Endothelial cell of umbilical vein (primary cell): ENCODE results near the gene RPS5. TPM values are rescaled to one million over a fixed set of nuclear protein-coding genes. Genes with fewer than 3 reads are reported as not detected.
"Not testable (repeated sequence)": the region's sequence is repeated elsewhere in the genome, so short reads cannot be mapped to it uniquely, and the experiment has no call there.

Experiments
- BruUV-seq: library from RNA; stranded (reverse); fragments of 400-500 nt; replicated peaks from 2 replicates; lab custom pipeline; 2021; lab: Mats Ljungman, UMichigan
- CTCF ChIA-PET: fragments of 300-600, 350-600 bp; sonication (Branson Sonifier 250); formaldehyde crosslinking; loops from one replicate; lab custom pipeline; 2021; ENCODE audit warnings: antibody characterized with exemption, inconsistent platforms; lab: Charles Lee
- POLR2A ChIA-PET: fragments of 300-600, 350-600 bp; sonication (Branson Sonifier 250); formaldehyde crosslinking; loops from one replicate; lab custom pipeline; 2021; ENCODE audit warnings: antibody characterized with exemption, inconsistent platforms; lab: Charles Lee
- DNase-seq: peaks from one replicate; pipeline ENCODE4 v3.0.0-alpha.2; 2011; ENCODE audit warnings: low read depth, low spot score
- FAIRE-seq: peaks from 2 replicates; lab custom pipeline; 2011; peaks lifted over from hg19 to GRCh38; lab: Jason Lieb, UNC
- H2AFZ ChIP-seq: 2 replicates; pipeline ENCODE4 v1.6.0; 2012; ENCODE audit warnings: low read depth, low read length, control low read depth, inconsistent platforms
- H3K27ac ChIP-seq: 2 replicates; pipeline ENCODE4 v1.5.1; 2011; ENCODE audit warnings: low read depth, mild to moderate bottlenecking, control low read depth, low read length, moderate library complexity; ENCODE audit not compliant: insufficient read depth
- H3K27me3 ChIP-seq, 2 experiments: 2 replicates each; pipeline versions ENCODE4 v1.6.0 to v1.6.1; 2011; ENCODE audit warnings: low read length in 2 of 2, mixed read lengths in 1 of 2; ENCODE audit not compliant: control insufficient read depth in 2 of 2, insufficient read depth in 2 of 2
- H3K36me3 ChIP-seq, 2 experiments: 2 replicates in 1 of 2; 3 replicates in 1 of 2; pipeline ENCODE4 v1.5.1; 2011; ENCODE audit warnings: low read length in 2 of 2, mild to moderate bottlenecking in 1 of 2, moderate library complexity in 1 of 2; ENCODE audit not compliant: control insufficient read depth in 2 of 2, insufficient read depth in 2 of 2; ENCODE audit errors: extremely low read depth in 1 of 2
- H3K4me1 ChIP-seq: 3 replicates; pipeline ENCODE4 v1.5.1; 2011; ENCODE audit warnings: mild to moderate bottlenecking, low read length; ENCODE audit not compliant: control insufficient read depth, insufficient read depth; ENCODE audit errors: extremely low read depth
- H3K4me2 ChIP-seq: 2 replicates; pipeline ENCODE4 v1.6.1; 2011; ENCODE audit warnings: low read length, control low read depth, mixed read lengths; ENCODE audit not compliant: insufficient read depth
- H3K4me3 ChIP-seq, 3 experiments: fragments of 200-600 bp in 1 of 3; sonication (generic), shearing (Covaris generic) in 1 of 3; replicated peaks in 1 of 3; 2 replicates each; pipeline ENCODE4 v1.5.1; 2011 to 2016; ENCODE audit warnings: control low read depth in 3 of 3, low read length in 3 of 3, mild to moderate bottlenecking in 2 of 3, inconsistent platforms in 1 of 3, low read depth in 1 of 3, moderate library complexity in 1 of 3; ENCODE audit not compliant: insufficient read depth in 1 of 3
- H3K79me2 ChIP-seq: 2 replicates; pipeline ENCODE4 v1.6.0; 2012; ENCODE audit warnings: low read length, inconsistent platforms; ENCODE audit not compliant: control insufficient read depth, insufficient read depth
- H3K9ac ChIP-seq: replicated peaks from 2 replicates; pipeline ENCODE3; 2011; ENCODE audit warnings: low read length, control low read depth; ENCODE audit not compliant: insufficient read depth; ENCODE audit errors: extremely low read depth
- H3K9me1 ChIP-seq: replicated peaks from 3 replicates; pipeline ENCODE4 v1.6.0; 2011; ENCODE audit warnings: mild to moderate bottlenecking, low read length; ENCODE audit not compliant: control insufficient read depth, insufficient read depth; ENCODE audit errors: extremely low read depth
- H3K9me3 ChIP-seq: replicated peaks from 2 replicates; pipeline ENCODE4 v1.5.1; 2012; ENCODE audit warnings: low read length, inconsistent platforms; ENCODE audit not compliant: control insufficient read depth, insufficient read depth
- H4K20me1 ChIP-seq: replicated peaks from 2 replicates; pipeline ENCODE3; 2011; ENCODE audit warnings: mild to moderate bottlenecking, low read length; ENCODE audit not compliant: control insufficient read depth, insufficient read depth; ENCODE audit errors: extremely low read depth
- CTCF ChIP-seq, 2 donors: IDR thresholded peaks; 1 replicate in 1 of 2; 2 replicates in 1 of 2; pipeline ENCODE4 v1.5.1; 2011; ENCODE audit warnings: low read length in 2 of 2, mild to moderate bottlenecking in 2 of 2, moderate library complexity in 2 of 2, control low read depth in 1 of 2, inconsistent platforms in 1 of 2, low read depth in 1 of 2; ENCODE audit not compliant: insufficient read depth in 1 of 2; ENCODE audit errors: extremely low read depth in 1 of 2
- EZH2 ChIP-seq: IDR thresholded peaks from 2 replicates; pipeline ENCODE4 v1.6.1; 2012; ENCODE audit warnings: borderline replicate concordance, low read depth, mild to moderate bottlenecking, moderate library complexity, low read length, inconsistent platforms; ENCODE audit not compliant: severe bottlenecking
- FOS ChIP-seq: IDR thresholded peaks from 2 replicates; pipeline ENCODE4 v1.6.1; 2011; ENCODE audit warnings: mild to moderate bottlenecking, low read length, moderate library complexity, borderline replicate concordance; ENCODE audit not compliant: insufficient read depth
- GATA2 ChIP-seq: IDR thresholded peaks from 2 replicates; pipeline ENCODE4 v1.7.0; 2011; ENCODE audit warnings: low read depth, mild to moderate bottlenecking, moderate library complexity, mixed read lengths, low read length; ENCODE audit not compliant: insufficient read length, insufficient read depth
- JUN ChIP-seq: IDR thresholded peaks from 2 replicates; pipeline ENCODE4 v1.6.1; 2011; ENCODE audit warnings: borderline replicate concordance, low read depth; ENCODE audit not compliant: insufficient read length, insufficient read depth
- MAX ChIP-seq: IDR thresholded peaks from 2 replicates; pipeline ENCODE4 v1.6.1; 2011; ENCODE audit not compliant: insufficient read depth, insufficient read length
- MYC ChIP-seq: IDR thresholded peaks from one replicate; pipeline ENCODE4 v1.6.1; 2011; ENCODE audit warnings: mild to moderate bottlenecking, low read depth, low read length
- POLR2A ChIP-seq: IDR thresholded peaks from 2 replicates; pipeline ENCODE4 v1.6.1; 2012; ENCODE audit warnings: low read depth, mild to moderate bottlenecking, control low read depth, low read length
- POLR2AphosphoS5 ChIP-seq: IDR thresholded peaks from 2 replicates; pipeline ENCODE4 v1.6.1; 2012; ENCODE audit warnings: low read depth, mild to moderate bottlenecking, control low read depth, low read length, moderate library complexity; ENCODE audit not compliant: insufficient read depth
- dilution Hi-C: fragments of 300-500 bp; cut with MboI; formaldehyde crosslinking; loops from one replicate; pipeline ENCODE4 v1.15.0; 2019; ENCODE audit warnings: low sequenced_read_pairs; ENCODE audit not compliant: extremely low pct_ligation_motif_present
- intact Hi-C: fragments of 100-400 bp; cut with micrococcal nuclease; formaldehyde crosslinking; loops from one replicate; pipeline ENCODE4 v1.10.0; 2022
- polyA plus RNA-seq, 4 experiments: library from polyadenylated mRNA; depleted of rRNA in 3 of 4; stranded (reverse) in 3 of 4; unstranded in 1 of 4; fragments of >200 nt; gene quantifications; 2 replicates each; pipeline versions ENCODE4 v1.2.1 to v1.2.3, GENCODE V29; 2011 to 2012; ENCODE audit warnings: missing spikeins in 1 of 4
- total RNA-seq: library from RNA; stranded (reverse); gene quantifications from 2 replicates; pipeline ENCODE4 v1.2.3, GENCODE V29; 2021

RPS5 gene
- total and polyA plus RNA-seq, 2 donors (not counting 3 experiments of a cell fraction or from before 2014, with no cell fraction given) = 993 to 3,430 TPM

DNA sequence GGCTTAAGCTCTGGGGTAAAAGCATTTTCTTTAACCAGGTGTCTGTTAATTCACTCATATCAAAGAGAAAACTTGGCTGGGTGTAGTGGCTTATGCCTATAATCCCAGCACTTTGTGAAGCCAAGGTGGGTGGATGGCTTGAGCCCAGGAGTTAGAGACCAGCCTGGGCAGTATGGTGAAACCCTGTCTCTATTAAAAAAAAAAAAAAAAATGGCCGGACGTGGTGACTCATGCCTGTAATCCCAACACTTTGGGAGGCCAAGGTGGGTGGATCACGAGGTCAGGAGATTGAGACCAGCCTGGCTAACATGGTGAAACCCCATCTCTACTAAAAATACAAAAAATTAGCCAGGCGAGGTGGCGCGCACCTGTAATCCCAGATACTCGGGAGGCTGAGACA, 10.3 kb upstream of the RPS5 start:
- BruUV-seq, H2AFZ ChIP-seq, DNase-seq, CTCF ChIA-PET, H3K79me2 ChIP-seq, intact Hi-C loops, POLR2A ChIA-PET, H3K36me3 ChIP-seq, H3K4me1 ChIP-seq, H4K20me1 ChIP-seq, dilution Hi-C loops, H3K27ac ChIP-seq, H3K9me3 ChIP-seq, H3K9ac ChIP-seq, H3K4me3 ChIP-seq, H3K27me3 ChIP-seq, H3K4me2 ChIP-seq, H3K9me1 ChIP-seq: not testable (repeated sequence)
- peak; percentile 8 for FAIRE-seq

DNA sequence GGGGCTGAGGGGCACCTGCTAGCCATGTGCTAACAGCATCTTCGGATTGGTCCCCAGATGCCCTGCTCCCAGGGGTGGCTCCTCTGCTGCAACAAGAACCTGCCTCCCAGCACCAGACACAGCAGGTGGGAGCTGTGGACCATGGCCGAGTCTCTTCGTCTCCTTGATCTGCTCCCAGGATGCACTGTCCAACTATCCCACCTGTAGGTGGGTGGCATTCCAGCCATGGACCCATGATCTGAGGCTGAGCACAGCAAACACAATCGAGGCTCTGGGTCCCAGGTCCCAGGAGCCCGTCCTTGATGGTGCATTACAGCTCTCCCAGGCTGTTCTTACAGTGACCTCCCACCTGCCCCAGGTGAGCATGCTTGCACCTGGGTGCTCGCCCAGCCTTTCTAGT, 7.8 kb upstream of the RPS5 start:
- no TSS peak for BruUV-seq
- Histone ChIP-seq H4K20me1 (no peaks in the 10 kb centered on the region), H3K4me2 (no peak overlapping the region), H3K27ac (no peak overlapping the region), H3K79me2 (no peaks in the 10 kb centered on the region), H3K36me3 (no peaks in the 10 kb centered on the region), H3K9me1 (no peaks in the 10 kb centered on the region), H3K9ac (no peak overlapping the region), H3K27me3 (no peaks in the 10 kb centered on the region), H3K4me1 (peaks cover 7% of the 10 kb centered on the region), H2AFZ (no peak overlapping the region), H3K9me3 (no peaks in the 10 kb centered on the region), H3K4me3 (no peak overlapping the region)
- FAIRE-seq (no peak), DNase-seq (no peak)
- CTCF ChIA-PET = no interaction called here
- intact Hi-C loops = no loop called here
- TF ChIP-seq POLR2A (no peak), MYC (no peak), JUN (no peak), CTCF (IDR thresholded peaks at IDR 0.05; ENCODE audit: extremely low read depth in 1 of 2, insufficient read depth in 1 of 2, low read depth in 1 of 2, low read length in 2 of 2) (no peak), EZH2 (no peak), GATA2 (no peak), FOS (no peak), MAX (no peak), POLR2AphosphoS5 (no peak)
- POLR2A ChIA-PET = no interaction called here
- dilution Hi-C loops = no loop called here
